GM12878 (cell line): Measurements from ENCODE around the gene CFAP57.

Experiments used
- BCL11A ChIP-seq: IDR thresholded peaks from 2 replicates; pipeline ENCODE4 v1.6.1; 2011; ENCODE audit warnings: low read depth, low read length
- BHLHE40 ChIP-seq, 2 experiments: fragments of 450-650 bp in 1 of 2; IDR thresholded peaks; 2 replicates each; pipeline ENCODE4 v1.6.1; 2011 to 2017; ENCODE audit warnings: low read depth in 2 of 2, borderline replicate concordance in 1 of 2, improper control_type of control experiment in 1 of 2, low read length in 1 of 2, mild to moderate bottlenecking in 1 of 2
- CTCF ChIP-seq, 3 experiments: IDR thresholded peaks in 2 of 3; conservative IDR thresholded peaks in 1 of 3; 2 replicates each; pipeline ENCODE4 v1.5.1; 2011; ENCODE audit warnings: low read depth in 3 of 3, low read length in 3 of 3, mild to moderate bottlenecking in 3 of 3, control low read depth in 2 of 3, moderate library complexity in 2 of 3, inconsistent platforms in 1 of 3, mixed read lengths in 1 of 3; ENCODE audit not compliant: control insufficient read depth in 2 of 3, insufficient read depth in 1 of 3; ENCODE audit errors: extremely low read depth in 1 of 3
- HDAC6 ChIP-seq: fragments of 200-600 bp; sonication (generic); IDR thresholded peaks from one replicate; pipeline ENCODE4 v1.8.0; 2017; ENCODE audit warnings: antibody characterized with exemption; ENCODE audit not compliant: unreplicated experiment
- MAX ChIP-seq: IDR thresholded peaks from 2 replicates; pipeline ENCODE4 v1.6.1; 2012; ENCODE audit warnings: low read depth, low read length, improper control_type of control experiment
- MEF2A ChIP-seq: IDR thresholded peaks from 2 replicates; pipeline ENCODE4 v1.6.1; 2011; ENCODE audit warnings: low read depth, mild to moderate bottlenecking, low read length, moderate library complexity; ENCODE audit not compliant: insufficient read depth
- NRF1 ChIP-seq: conservative IDR thresholded peaks from 2 replicates; pipeline ENCODE4 v1.6.1; 2011; ENCODE audit warnings: mild to moderate bottlenecking, low read depth, low read length, improper control_type of control experiment
- PAX5 ChIP-seq: IDR thresholded peaks from 2 replicates; pipeline ENCODE4 v1.6.1; 2011; ENCODE audit warnings: low read depth, low read length, borderline replicate concordance
- POLR2A ChIP-seq: IDR thresholded peaks from 2 replicates; pipeline ENCODE4 v1.6.1; 2011; ENCODE audit warnings: low read depth, mild to moderate bottlenecking, low read length
- POLR2AphosphoS2 ChIP-seq: IDR thresholded peaks from 2 replicates; pipeline ENCODE4 v1.6.1; 2011; ENCODE audit warnings: low read depth, mild to moderate bottlenecking, low read length, improper control_type of control experiment, moderate library complexity
- SIN3A ChIP-seq: IDR thresholded peaks from 2 replicates; pipeline ENCODE4 v1.6.1; 2012; ENCODE audit warnings: low read depth, low read length, improper control_type of control experiment
- USF2 ChIP-seq: IDR thresholded peaks from 2 replicates; pipeline ENCODE4 v1.6.1; 2011; ENCODE audit warnings: low read depth, low read length, improper control_type of control experiment, borderline replicate concordance
- YY1 ChIP-seq: IDR thresholded peaks from 2 replicates; pipeline ENCODE4 v1.6.1; 2011; ENCODE audit warnings: low read depth, mild to moderate bottlenecking, low read length

GRCh38 chr1:43140583-43140982 is 31.5 kb upstream of the CFAP57 start:
- no peak for TF ChIP-seq POLR2A
- no peak for TF ChIP-seq NRF1
- TF ChIP-seq CTCF (IDR thresholded peaks at IDR 0.05 in 2 of 3, conservative IDR thresholded peaks at IDR 0.05 in 1 of 3; ENCODE audit: control insufficient read depth in 2 of 3, extremely low read depth in 1 of 3, insufficient read depth in 1 of 3, low read depth in 3 of 3, low read length in 3 of 3) = no peak
- TF ChIP-seq BHLHE40 (IDR thresholded peaks at IDR 0.05; ENCODE audit: borderline replicate concordance in 1 of 2, low read depth in 2 of 2, low read length in 1 of 2) = no peak
- no peak for TF ChIP-seq PAX5
- TF ChIP-seq USF2 = no peak
- no peak for TF ChIP-seq MAX
- no peak for TF ChIP-seq BCL11A
- no peak for TF ChIP-seq SIN3A
- no peak for TF ChIP-seq HDAC6
- no peak for TF ChIP-seq POLR2AphosphoS2
- TF ChIP-seq YY1 = no peak
- no peak for TF ChIP-seq MEF2A
